ENCODE data around the gene LIN7B. TPM values are rescaled to one million over a fixed set of nuclear protein-coding genes. Genes with fewer than 3 reads are reported as not detected.

The LIN7B gene
- total and polyA plus RNA-seq, 9 of the 15 experiments (the other 6 are each of a cell fraction or from before 2014, with no cell fraction given): 0.89 to 15.7 (median 4.0) TPM

GRCh38 chr19:49118565-49119410 is 4.6 kb downstream of the LIN7B start, which contains the start of gene C19orf73 (continued):
- TF ChIP-seq ZNF511 (CRISPR knock-in tag; IDR thresholded peaks at IDR 0.05): peak; percentile 48
- TF ChIP-seq GABPB1 (CRISPR knock-in tag; IDR thresholded peaks at IDR 0.05): peak; percentile 88
- no peak for TF ChIP-seq SMARCA5 (IDR thresholded peaks at IDR 0.05)
- peak; percentile 82 for TF ChIP-seq VEZF1 (CRISPR knock-in tag; IDR thresholded peaks at IDR 0.05)
- TF ChIP-seq KDM2B (CRISPR knock-in tag; IDR thresholded peaks at IDR 0.05): no peak; the same call in 1 of the 2 replicates
- no peak for TF ChIP-seq MLLT1 (IDR thresholded peaks at IDR 0.05)
- peak; percentile 90; the same call in 1 of the 2 replicates for TF ChIP-seq ZNF282 (CRISPR knock-in tag; IDR thresholded peaks at IDR 0.05)
- TF ChIP-seq IRF9 (tag; IDR thresholded peaks at IDR 0.05): 0 out of 2 replicates have a peak, but pooled peaks have one; percentile 15
- TF ChIP-seq TARDBP (IDR thresholded peaks at IDR 0.05): peak; percentile 98
- no peak for TF ChIP-seq ASH1L (IDR thresholded peaks at IDR 0.05; ENCODE audit: borderline replicate concordance, low read depth, partially characterized antibody)
- 0 out of 2 replicates have a peak, but pooled peaks have one; percentile 22 for TF ChIP-seq HBP1 (CRISPR knock-in tag; IDR thresholded peaks at IDR 0.05)
- no peak for TF ChIP-seq ZNF431 (CRISPR knock-in tag; IDR thresholded peaks at IDR 0.05)
- no peak for TF ChIP-seq ZBTB8A (IDR thresholded peaks at IDR 0.05; ENCODE audit: partially characterized antibody)
- TF ChIP-seq BCL6 (CRISPR knock-in tag; IDR thresholded peaks at IDR 0.05): no peak
- TF ChIP-seq MBD2 (IDR thresholded peaks at IDR 0.05; ENCODE audit: borderline replicate concordance, low read depth): peak; percentile 89
- no peak for TF ChIP-seq THRA (IDR thresholded peaks at IDR 0.05)
- no peak for TF ChIP-seq CCAR2 (IDR thresholded peaks at IDR 0.05; ENCODE audit: low read depth, low read length)
- no peak for TF ChIP-seq TFE3 (CRISPR knock-in tag; IDR thresholded peaks at IDR 0.05)
- peak; percentile 83 for TF ChIP-seq ZFP36 (IDR thresholded peaks at IDR 0.05; ENCODE audit: low read depth, low read length, partially characterized antibody)
